ENCODE data around the gene NTM. TPM values are rescaled to one million over a fixed set of nuclear protein-coding genes. Genes with fewer than 3 reads are reported as not detected.

The NTM gene
- total RNA-seq, 1 experiment from 2014 or later, result not detected

GRCh38 chr11:131408025-131408640, 37.7 kb downstream of the NTM start:
- Histone ChIP-seq H3K27ac (ENCODE audit: low read depth, low read length) (no peak overlapping the region), H4K20me1 (ENCODE audit: insufficient read depth) (no peaks in the 10 kb centered on the region), H3K4me1 (ENCODE audit: control insufficient read depth in 1 of 2, insufficient read depth in 2 of 2, low read length in 2 of 2) (no peaks in the 10 kb centered on the region), H3K36me3 (ENCODE audit: control insufficient read depth in 1 of 2, insufficient read depth in 2 of 2, low read length in 2 of 2) (no peaks in the 10 kb centered on the region), H3K9me3 (ENCODE audit: control insufficient read depth in 1 of 2, insufficient read depth in 1 of 2, low read depth in 1 of 2, low read length in 2 of 2) (peaks cover 3% of the 10 kb centered on the region in 2 experiments; a peak in 2 of 4 replicates), H3K9me2 (ENCODE audit: insufficient read depth) (no peaks in the 10 kb centered on the region), H2AFZ (ENCODE audit: low read depth, low read length, poor library complexity, severe bottlenecking) (no peak overlapping the region), H3K27me3 (ENCODE audit: insufficient read depth, low read length) (no peaks in the 10 kb centered on the region), H3K4me2 (ENCODE audit: low read length) (no peak overlapping the region), H3K4me3 (replicated peaks in 1 of 2; ENCODE audit: low read depth in 1 of 2, low read length in 2 of 2) (no peak overlapping the region), H3K79me2 (ENCODE audit: insufficient read depth, low read length) (no peaks in the 10 kb centered on the region), H3K9ac (ENCODE audit: low read length) (no peak overlapping the region)
- ChIA-PET RAD21 (ENCODE audit: low non-redundant PET in 1 of 2, low total read pairs in 2 of 2, uncharacterized antibody in 2 of 2, unreplicated experiment in 2 of 2) (no interaction called here), POLR2A (no interaction called here), CTCF (no interaction called here)
- TF ChIP-seq YY1 (IDR thresholded peaks at IDR 0.05; ENCODE audit: extremely low read depth, insufficient replicate concordance, low read depth, low read length) (no peak), TCF7L2 (IDR thresholded peaks at IDR 0.05; ENCODE audit: borderline replicate concordance, extremely low read depth, insufficient read depth, insufficient read length) (no peak), JUND (IDR thresholded peaks at IDR 0.05) (no peak), CTCF (IDR thresholded peaks at IDR 0.05 in 2 of 3, conservative IDR thresholded peaks at IDR 0.05 in 1 of 3; ENCODE audit: borderline replicate concordance in 1 of 3, insufficient read depth in 1 of 3, low read depth in 2 of 3, low read length in 2 of 3) (peak in 2 of 3 experiments; percentile 32 to 38; a peak in 4 of 6 replicates), EZH2 (IDR thresholded peaks at IDR 0.05) (no peak), ZNF274 (IDR thresholded peaks at IDR 0.05; ENCODE audit: low read depth, low read length) (no peak), RAD21 (IDR thresholded peaks at IDR 0.05; ENCODE audit: low read depth) (peak; percentile 14; the same call in 1 of the 2 replicates), SP1 (IDR thresholded peaks at IDR 0.05; ENCODE audit: low read depth) (no peak), ELF1 (IDR thresholded peaks at IDR 0.05; ENCODE audit: borderline replicate concordance, low read depth) (no peak), CBX3 (IDR thresholded peaks at IDR 0.05; ENCODE audit: low read depth) (no peak), CEBPB (IDR thresholded peaks at IDR 0.05; ENCODE audit: low read depth) (no peak), SIN3A (IDR thresholded peaks at IDR 0.05; ENCODE audit: low read depth) (no peak), POLR2A (IDR thresholded peaks at IDR 0.05; ENCODE audit: borderline replicate concordance, extremely low read depth, insufficient read depth, insufficient read length) (no peak), EZH2phosphoT487 (IDR thresholded peaks at IDR 0.05; ENCODE audit: borderline replicate concordance) (no peak), EGR1 (IDR thresholded peaks at IDR 0.05; ENCODE audit: low read depth) (no peak), ATF3 (IDR thresholded peaks at IDR 0.05) (no peak)
- TF ChIP-seq, protein P1, sequence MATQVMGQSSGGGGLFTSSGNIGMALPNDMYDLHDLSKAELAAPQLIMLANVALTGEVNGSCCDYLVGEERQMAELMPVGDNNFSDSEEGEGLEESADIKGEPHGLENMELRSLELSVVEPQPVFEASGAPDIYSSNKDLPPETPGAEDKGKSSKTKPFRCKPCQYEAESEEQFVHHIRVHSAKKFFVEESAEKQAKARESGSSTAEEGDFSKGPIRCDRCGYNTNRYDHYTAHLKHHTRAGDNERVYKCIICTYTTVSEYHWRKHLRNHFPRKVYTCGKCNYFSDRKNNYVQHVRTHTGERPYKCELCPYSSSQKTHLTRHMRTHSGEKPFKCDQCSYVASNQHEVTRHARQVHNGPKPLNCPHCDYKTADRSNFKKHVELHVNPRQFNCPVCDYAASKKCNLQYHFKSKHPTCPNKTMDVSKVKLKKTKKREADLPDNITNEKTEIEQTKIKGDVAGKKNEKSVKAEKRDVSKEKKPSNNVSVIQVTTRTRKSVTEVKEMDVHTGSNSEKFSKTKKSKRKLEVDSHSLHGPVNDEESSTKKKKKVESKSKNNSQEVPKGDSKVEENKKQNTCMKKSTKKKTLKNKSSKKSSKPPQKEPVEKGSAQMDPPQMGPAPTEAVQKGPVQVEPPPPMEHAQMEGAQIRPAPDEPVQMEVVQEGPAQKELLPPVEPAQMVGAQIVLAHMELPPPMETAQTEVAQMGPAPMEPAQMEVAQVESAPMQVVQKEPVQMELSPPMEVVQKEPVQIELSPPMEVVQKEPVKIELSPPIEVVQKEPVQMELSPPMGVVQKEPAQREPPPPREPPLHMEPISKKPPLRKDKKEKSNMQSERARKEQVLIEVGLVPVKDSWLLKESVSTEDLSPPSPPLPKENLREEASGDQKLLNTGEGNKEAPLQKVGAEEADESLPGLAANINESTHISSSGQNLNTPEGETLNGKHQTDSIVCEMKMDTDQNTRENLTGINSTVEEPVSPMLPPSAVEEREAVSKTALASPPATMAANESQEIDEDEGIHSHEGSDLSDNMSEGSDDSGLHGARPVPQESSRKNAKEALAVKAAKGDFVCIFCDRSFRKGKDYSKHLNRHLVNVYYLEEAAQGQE (IDR thresholded peaks at IDR 0.05; ENCODE audit: low read depth), result no peak
- TF ChIP-seq, protein P2, sequence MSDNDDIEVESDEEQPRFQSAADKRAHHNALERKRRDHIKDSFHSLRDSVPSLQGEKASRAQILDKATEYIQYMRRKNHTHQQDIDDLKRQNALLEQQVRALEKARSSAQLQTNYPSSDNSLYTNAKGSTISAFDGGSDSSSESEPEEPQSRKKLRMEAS (IDR thresholded peaks at IDR 0.05), result no peak
- intact Hi-C loops (cut with micrococcal nuclease), result loop anchor here (5.0 kb wide), 1 partner anchor 104 kb away; no protein-coding TSS in a partner anchor
- BruUV-seq (replicated peaks), result no TSS peak
- no peak for DNase-seq (ENCODE audit: low read depth, low spot score)
- ATAC-seq, result no peak

Data from HCT116 (cell line).